Measurements from ENCODE around the gene GPR161. TPM values are rescaled to one million over a fixed set of nuclear protein-coding genes. Genes with fewer than 3 reads are reported as not detected.

The GPR161 gene
- polyA plus RNA-seq, 2 of the 4 experiments (the other 2 are of a cell fraction), result 7.8 to 9.4 TPM

- TF ChIP-seq FOSB (CRISPR knock-in tag; IDR thresholded peaks at IDR 0.05) (no peak), FOXS1 (CRISPR knock-in tag; IDR thresholded peaks at IDR 0.05) (no peak), ZFP36 (IDR thresholded peaks at IDR 0.05; ENCODE audit: borderline replicate concordance, partially characterized antibody) (no peak), MYC (IDR thresholded peaks at IDR 0.05; ENCODE audit: borderline replicate concordance, low read length) (no peak), ELK1 (IDR thresholded peaks at IDR 0.05; ENCODE audit: low read depth, low read length) (no peak), KDM5A (IDR thresholded peaks at IDR 0.05) (no peak), FOSL2 (IDR thresholded peaks at IDR 0.05) (no peak), FOSL2 (CRISPR knock-in tag; IDR thresholded peaks at IDR 0.05) (no peak), RAD21 (conservative IDR thresholded peaks at IDR 0.05 in 1 of 2, IDR thresholded peaks at IDR 0.05 in 1 of 2) (peak; percentile 52 to 63), GATA3 (IDR thresholded peaks at IDR 0.05; ENCODE audit: borderline replicate concordance) (no peak), KDM1A (IDR thresholded peaks at IDR 0.05; ENCODE audit: low read depth) (no peak), ZSCAN20 (CRISPR knock-in tag; IDR thresholded peaks at IDR 0.05) (no peak), RCOR1 (IDR thresholded peaks at IDR 0.05; ENCODE audit: low read depth, low read length) (no peak), SMC3 (IDR thresholded peaks at IDR 0.05) (peak; percentile 45; the same call in 1 of the 3 replicates), PHF8 (IDR thresholded peaks at IDR 0.05; ENCODE audit: borderline replicate concordance, low read depth) (no peak), EP300 (IDR thresholded peaks at IDR 0.05) (no peak), CBX8 (IDR thresholded peaks at IDR 0.05) (no peak)
These were observed 44.0 kb downstream of the GPR161 start (continued) for GRCh38 chr1:168092566-168093355.

GRCh38 chr1:168091720-168092550 is 44.8 kb downstream of the GPR161 start:
- DNase-seq (ENCODE audit: low read depth in 1 of 2, low spot score in 1 of 2) (no peak), FAIRE-seq (no peak), ATAC-seq (no peak)
- Histone ChIP-seq H3K4me2 (no peak overlapping the region), H3K4me1 (peaks cover 13% of the 10 kb centered on the region), H3K4me3 (no peak overlapping the region), H3K9me3 (no peaks in the 10 kb centered on the region), H3K27ac (no peak overlapping the region)
- POLR2A ChIA-PET, result interaction anchor here (0.8 kb wide), 1 partner anchor 10 kb away, joined by 3 read pairs; no protein-coding TSS in a partner anchor
- CTCF ChIA-PET, result interaction anchor here (0.6 to 10.5 kb wide), 9 partner anchors 9 to 477 kb away, joined by 3 to 94 read pairs (median 4); no protein-coding TSS in a partner anchor
- TF ChIP-seq ESRRA (IDR thresholded peaks at IDR 0.05; ENCODE audit: borderline replicate concordance, low read length), result no peak
- TF ChIP-seq PHF8 (IDR thresholded peaks at IDR 0.05; ENCODE audit: borderline replicate concordance, low read depth), result no peak
- no peak for TF ChIP-seq JUN (IDR thresholded peaks at IDR 0.05)
- TF ChIP-seq ZNF302 (CRISPR knock-in tag; IDR thresholded peaks at IDR 0.05), result no peak
- no peak for TF ChIP-seq HES2 (IDR thresholded peaks at IDR 0.05)
- no peak for TF ChIP-seq GATA3 (IDR thresholded peaks at IDR 0.05; ENCODE audit: borderline replicate concordance)
- TF ChIP-seq POLR2A (IDR thresholded peaks at IDR 0.05; ENCODE audit: low read length), result no peak
- no peak for TF ChIP-seq CBX8 (IDR thresholded peaks at IDR 0.05)
- TF ChIP-seq CHD2 (IDR thresholded peaks at IDR 0.05; ENCODE audit: low read length, partially characterized antibody), result no peak
- no peak for TF ChIP-seq CTCF (IDR thresholded peaks at IDR 0.05)
- no peak for TF ChIP-seq EHMT2 (IDR thresholded peaks at IDR 0.05; ENCODE audit: low read depth)
- no peak for TF ChIP-seq CHD4 (IDR thresholded peaks at IDR 0.05; ENCODE audit: borderline replicate concordance)
- TF ChIP-seq MAX (IDR thresholded peaks at IDR 0.05), result no peak
- no peak for TF ChIP-seq MYC (IDR thresholded peaks at IDR 0.05; ENCODE audit: borderline replicate concordance, low read length)
- no peak for TF ChIP-seq ZSCAN20 (CRISPR knock-in tag; IDR thresholded peaks at IDR 0.05)
- TF ChIP-seq JUNB (IDR thresholded peaks at IDR 0.05), result no peak
- TF ChIP-seq RAD21 (conservative IDR thresholded peaks at IDR 0.05 in 1 of 2, IDR thresholded peaks at IDR 0.05 in 1 of 2), result no peak
- no peak for TF ChIP-seq HMGXB4 (CRISPR knock-in tag; IDR thresholded peaks at IDR 0.05; ENCODE audit: borderline replicate concordance)
- 85% methylated on average over 7 of the region's 8 CpGs for WGBS (ENCODE audit: missing lambda C conversion rate)

Measured in A549 (cell line).